ENCODE measurements around the gene PEPD. TPM values are rescaled to one million over a fixed set of nuclear protein-coding genes. Genes with fewer than 3 reads are reported as not detected.

Gene PEPD
- total and polyA plus RNA-seq, 2 donors (not counting 3 experiments of a cell fraction or from before 2014, with no cell fraction given), result 73.7 to 126 TPM

DNA sequence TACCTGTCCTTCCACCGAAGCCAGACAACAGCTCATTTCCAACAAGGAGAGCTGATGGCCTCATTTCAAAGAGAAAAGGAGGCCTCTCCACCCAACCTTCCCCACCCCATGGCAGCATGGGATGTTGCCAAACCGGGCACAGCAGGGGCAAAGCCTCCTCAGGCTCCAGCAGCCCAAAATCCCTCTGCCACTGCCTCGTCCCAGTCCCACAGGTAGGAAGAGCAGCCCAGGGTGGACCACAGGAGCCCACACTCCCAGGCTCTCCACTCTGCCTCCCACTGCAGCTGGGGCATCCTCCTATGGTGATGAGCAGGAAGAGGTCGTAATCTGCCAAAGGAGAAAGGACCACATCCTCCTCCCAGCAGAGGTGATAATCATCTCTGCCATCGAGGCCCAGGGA, 50.9 kb downstream of the PEPD start:
- peaks cover 0 to 1% of the 10 kb centered on the region in 2 experiments for H3K36me3 ChIP-seq (ENCODE audit: control insufficient read depth in 2 of 2, extremely low read depth in 1 of 2, insufficient read depth in 2 of 2, low read length in 2 of 2)
- no peak overlapping the region for H3K4me2 ChIP-seq (ENCODE audit: insufficient read depth, low read length)
- POLR2A ChIA-PET, result no interaction called here
- FAIRE-seq (no peak), DNase-seq (ENCODE audit: low read depth, low spot score) (no peak)
- no peak overlapping the region for H3K9ac ChIP-seq (replicated peaks; ENCODE audit: extremely low read depth, insufficient read depth, low read length)
- CTCF ChIA-PET, result no interaction called here
- H2AFZ ChIP-seq (ENCODE audit: low read depth, low read length), result no peak overlapping the region
- H4K20me1 ChIP-seq (replicated peaks; ENCODE audit: control insufficient read depth, extremely low read depth, insufficient read depth, low read length), result no peaks in the 10 kb centered on the region
- no peaks in the 10 kb centered on the region for H3K27me3 ChIP-seq (ENCODE audit: control insufficient read depth in 2 of 2, insufficient read depth in 2 of 2, low read length in 2 of 2)
- BruUV-seq (replicated peaks), result no TSS peak
- dilution Hi-C loops (cut with MboI; ENCODE audit: extremely low pct_ligation_motif_present, low sequenced_read_pairs) (no loop called here), intact Hi-C loops (cut with micrococcal nuclease) (loop anchor here (5.0 kb wide), 1 partner anchor 33 kb away; no protein-coding TSS in a partner anchor)
- H3K9me3 ChIP-seq (replicated peaks; ENCODE audit: control insufficient read depth, insufficient read depth, low read length), result no peaks in the 10 kb centered on the region
- TF ChIP-seq, protein P1, sequence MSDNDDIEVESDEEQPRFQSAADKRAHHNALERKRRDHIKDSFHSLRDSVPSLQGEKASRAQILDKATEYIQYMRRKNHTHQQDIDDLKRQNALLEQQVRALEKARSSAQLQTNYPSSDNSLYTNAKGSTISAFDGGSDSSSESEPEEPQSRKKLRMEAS (IDR thresholded peaks at IDR 0.05; ENCODE audit: insufficient read depth, insufficient read length), result no peak
- TF ChIP-seq POLR2AphosphoS5 (IDR thresholded peaks at IDR 0.05; ENCODE audit: insufficient read depth, low read depth, low read length) (no peak), JUN (IDR thresholded peaks at IDR 0.05; ENCODE audit: borderline replicate concordance, insufficient read depth, insufficient read length, low read depth) (no peak), MYC (IDR thresholded peaks at IDR 0.05; ENCODE audit: low read depth, low read length) (no peak), POLR2A (IDR thresholded peaks at IDR 0.05; ENCODE audit: low read depth, low read length) (no peak), GATA2 (IDR thresholded peaks at IDR 0.05; ENCODE audit: insufficient read depth, insufficient read length, low read depth, low read length) (no peak), EZH2 (IDR thresholded peaks at IDR 0.05; ENCODE audit: borderline replicate concordance, low read depth, low read length, severe bottlenecking) (no peak), FOS (IDR thresholded peaks at IDR 0.05; ENCODE audit: borderline replicate concordance, insufficient read depth, low read length) (no peak)
- TF ChIP-seq, protein P2, sequence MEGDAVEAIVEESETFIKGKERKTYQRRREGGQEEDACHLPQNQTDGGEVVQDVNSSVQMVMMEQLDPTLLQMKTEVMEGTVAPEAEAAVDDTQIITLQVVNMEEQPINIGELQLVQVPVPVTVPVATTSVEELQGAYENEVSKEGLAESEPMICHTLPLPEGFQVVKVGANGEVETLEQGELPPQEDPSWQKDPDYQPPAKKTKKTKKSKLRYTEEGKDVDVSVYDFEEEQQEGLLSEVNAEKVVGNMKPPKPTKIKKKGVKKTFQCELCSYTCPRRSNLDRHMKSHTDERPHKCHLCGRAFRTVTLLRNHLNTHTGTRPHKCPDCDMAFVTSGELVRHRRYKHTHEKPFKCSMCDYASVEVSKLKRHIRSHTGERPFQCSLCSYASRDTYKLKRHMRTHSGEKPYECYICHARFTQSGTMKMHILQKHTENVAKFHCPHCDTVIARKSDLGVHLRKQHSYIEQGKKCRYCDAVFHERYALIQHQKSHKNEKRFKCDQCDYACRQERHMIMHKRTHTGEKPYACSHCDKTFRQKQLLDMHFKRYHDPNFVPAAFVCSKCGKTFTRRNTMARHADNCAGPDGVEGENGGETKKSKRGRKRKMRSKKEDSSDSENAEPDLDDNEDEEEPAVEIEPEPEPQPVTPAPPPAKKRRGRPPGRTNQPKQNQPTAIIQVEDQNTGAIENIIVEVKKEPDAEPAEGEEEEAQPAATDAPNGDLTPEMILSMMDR (IDR thresholded peaks at IDR 0.05; ENCODE audit: extremely low read depth in 1 of 2, insufficient read depth in 1 of 2, low read depth in 1 of 2, low read length in 2 of 2), result no peak
- H3K27ac ChIP-seq (ENCODE audit: insufficient read depth, low read depth, low read length), result no peak overlapping the region
- peaks cover 22% of the 10 kb centered on the region for H3K4me1 ChIP-seq (ENCODE audit: control insufficient read depth, extremely low read depth, insufficient read depth, low read length)
- H3K4me3 ChIP-seq (replicated peaks in 1 of 3; ENCODE audit: insufficient read depth in 1 of 3, low read depth in 1 of 3, low read length in 3 of 3), result no peak overlapping the region
- no peaks in the 10 kb centered on the region for H3K79me2 ChIP-seq (ENCODE audit: control insufficient read depth, insufficient read depth, low read length)
- H3K9me1 ChIP-seq (replicated peaks; ENCODE audit: control insufficient read depth, extremely low read depth, insufficient read depth, low read length), result no peaks in the 10 kb centered on the region
